K562 (cell line): Measurements from ENCODE around the gene USP7. TPM values are rescaled to one million over a fixed set of nuclear protein-coding genes. Genes with fewer than 3 reads are reported as not detected.
"Not testable (repeated sequence)": the region's sequence is repeated elsewhere in the genome, so short reads cannot be mapped to it uniquely, and the experiment has no call there.

Source experiments
- ATAC-seq: fragments of 200-7000 bp; cut with Tn5 transposase; 3 replicates; pipeline ENCODE4 v1.9.1; 2020; ENCODE audit warnings: moderate library complexity
- BruUV-seq: library from RNA; stranded (reverse); fragments of 400-500 nt; replicated peaks from 2 replicates; lab custom pipeline; 2021; lab: Mats Ljungman, UMichigan
- CTCF ChIA-PET: fragments of 300-600 bp; formaldehyde crosslinking; extraction: SDS; loops from one replicate; lab custom pipeline; 2021; ENCODE audit warnings: low intra/inter-chr PET ratio; lab: Yijun Ruan, JAX
- POLR2A ChIA-PET: fragments of 300-600, 350-650 bp; sonication (Branson Sonifier 250); formaldehyde crosslinking; extraction: SDS; loops from one replicate; lab custom pipeline; 2021; ENCODE audit warnings: antibody characterized with exemption, inconsistent platforms; lab: Yijun Ruan, JAX
- DNase-seq, 4 experiments: peaks; one replicate each; pipeline versions ENCODE4 v3.0.0 to v3.0.0-alpha.2; 2011 to 2018; ENCODE audit warnings: low spot score in 3 of 4, mixed read lengths in 3 of 4; ENCODE audit errors: extremely low read depth in 1 of 4
- FAIRE-seq: peaks from 2 replicates; lab custom pipeline; 2011; peaks lifted over from hg19 to GRCh38; lab: Jason Lieb, UNC
- H2AFZ ChIP-seq: 2 replicates; pipeline ENCODE4 v1.6.0; 2011; ENCODE audit warnings: low read depth, low read length, control low read depth, inconsistent platforms
- H3K27ac ChIP-seq: fragments of 200-600 bp; 3 replicates; pipeline ENCODE4 v1.8.0; 2011; ENCODE audit warnings: low read depth, mild to moderate bottlenecking, control low read depth, inconsistent platforms, low read length, moderate library complexity, mixed read lengths; ENCODE audit errors: extremely low read depth
- H3K27me3 ChIP-seq, 2 experiments: fragments of 300-600 bp in 1 of 2; 2 replicates in 1 of 2; 3 replicates in 1 of 2; pipeline versions ENCODE4 v1.6.0 to v1.8.0; 2011; ENCODE audit warnings: inconsistent platforms in 2 of 2, low read length in 2 of 2, mild to moderate bottlenecking in 1 of 2, mixed read lengths in 1 of 2, moderate library complexity in 1 of 2; ENCODE audit not compliant: control insufficient read depth in 2 of 2, insufficient read depth in 2 of 2
- H3K36me3 ChIP-seq: fragments of 300-600 bp; 3 replicates; pipeline ENCODE4 v1.8.0; 2011; ENCODE audit warnings: mild to moderate bottlenecking, low read length, inconsistent platforms; ENCODE audit not compliant: control insufficient read depth, insufficient read depth
- H3K4me1 ChIP-seq, 2 experiments: fragments of 200-600 bp in 1 of 2; replicated peaks in 1 of 2; 2 replicates in 1 of 2; 3 replicates in 1 of 2; pipeline versions ENCODE4 v1.5.1 to v1.8.0; 2011; ENCODE audit warnings: inconsistent platforms in 2 of 2, low read length in 2 of 2, mild to moderate bottlenecking in 1 of 2, mixed read lengths in 1 of 2, moderate library complexity in 1 of 2; ENCODE audit not compliant: control insufficient read depth in 2 of 2, insufficient read depth in 2 of 2
- H3K4me2 ChIP-seq: 2 replicates; pipeline ENCODE4 v1.6.1; 2011; ENCODE audit warnings: low read length, control low read depth, inconsistent platforms, mixed read lengths; ENCODE audit not compliant: insufficient read depth
- H3K4me3 ChIP-seq: fragments of 200-600 bp; sonication (generic), shearing (Covaris generic); 2 replicates; pipeline ENCODE4 v1.5.1; 2016; ENCODE audit warnings: control low read depth, inconsistent platforms
- H3K79me2 ChIP-seq: fragments of 200-600 bp; 3 replicates; pipeline ENCODE4 v1.8.0; 2011; ENCODE audit warnings: low read length, inconsistent platforms; ENCODE audit not compliant: control insufficient read depth, insufficient read depth
- H3K9ac ChIP-seq, 2 experiments: 2 replicates each; pipeline versions ENCODE4 v1.6.0 to v1.6.1; 2011; ENCODE audit warnings: low read depth in 2 of 2, low read length in 2 of 2, control low read depth in 1 of 2, inconsistent platforms in 1 of 2, mild to moderate bottlenecking in 1 of 2, mixed read lengths in 1 of 2; ENCODE audit not compliant: insufficient read depth in 1 of 2
- H3K9me1 ChIP-seq: one replicate; pipeline ENCODE4 v1.6.0; 2011; ENCODE audit warnings: inconsistent platforms, mild to moderate bottlenecking, low read length, moderate library complexity; ENCODE audit not compliant: control insufficient read depth, insufficient read depth
- H3K9me3 ChIP-seq: replicated peaks from 2 replicates; pipeline ENCODE4 v1.5.1; 2011; ENCODE audit warnings: low read depth, low read length, inconsistent platforms; ENCODE audit not compliant: control insufficient read depth, insufficient read depth
- H4K20me1 ChIP-seq: replicated peaks from 2 replicates; pipeline ENCODE4 v1.6.1; 2011; ENCODE audit warnings: low read length, inconsistent platforms, mixed read lengths; ENCODE audit not compliant: control insufficient read depth, insufficient read depth
- ARHGAP35 ChIP-seq: fragments of 450-650 bp; IDR thresholded peaks from 2 replicates; pipeline ENCODE4 v1.6.1; 2018; ENCODE audit not compliant: partially characterized antibody
- EP300 ChIP-seq: IDR thresholded peaks from 2 replicates; pipeline ENCODE4 v1.6.1; 2012; ENCODE audit warnings: low read length, improper control_type of control experiment
- RAD51 ChIP-seq: fragments of 450-650 bp; IDR thresholded peaks from 2 replicates; pipeline ENCODE4 v1.7.1; 2016; ENCODE audit warnings: low read depth, mild to moderate bottlenecking, borderline replicate concordance
- RUNX1 ChIP-seq: sonication (generic); IDR thresholded peaks from 2 replicates; pipeline ENCODE4 v1.6.1; 2016; ENCODE audit warnings: antibody characterized with exemption, low read depth
- SRSF1 ChIP-seq: fragments of 200-400 bp; formaldehyde crosslinking; IDR thresholded peaks from 2 replicates; pipeline ENCODE4 v1.6.1; 2017; ENCODE audit warnings: mild to moderate bottlenecking, low read depth, low read length, moderate library complexity
- TFE3 ChIP-seq: fragments of 450-650 bp; formaldehyde crosslinking; IDR thresholded peaks from 2 replicates; pipeline ENCODE4 v1.4.0; 2020; ENCODE audit warnings: mild to moderate bottlenecking, mixed read lengths
- USF2 ChIP-seq: sonication (generic); formaldehyde crosslinking; IDR thresholded peaks from 2 replicates; pipeline ENCODE4 v1.5.0; 2020; ENCODE audit warnings: missing genetic modification reagents
- ZNF121 ChIP-seq: sonication (generic); formaldehyde crosslinking; conservative IDR thresholded peaks from 2 replicates; pipeline ENCODE4 v1.8.0; 2022; ENCODE audit warnings: missing genetic modification reagents
- WGBS: fragments of 100-300 bp; shearing (Covaris generic); methylation state at CpG from one replicate; pipeline ENCODE4 v1.1.6; 2016; ENCODE audit warnings: low coverage, mixed read lengths; ENCODE audit not compliant: insufficient coverage; ENCODE audit errors: missing lambda C conversion rate; 5-methylcytosine and 5-hydroxymethylcytosine counted together
- in situ Hi-C: fragments of 300-500 bp; cut with MboI; formaldehyde crosslinking; loops from 4 replicates; pipeline ENCODE4 v1.15.0; 2018; ENCODE audit warnings: inconsistent platforms, mixed read lengths
- intact Hi-C: fragments of 100-400 bp; cut with micrococcal nuclease; formaldehyde crosslinking; loops from 2 replicates; pipeline ENCODE4 v1.14.2; 2022
- polyA plus RNA-seq, 8 experiments: library from polyadenylated mRNA; depleted of rRNA in 4 of 8; stranded (reverse) in 5 of 8; unstranded in 3 of 8; fragments of >200 nt; fragmentation: Nextera tagmentation in 2 of 8; fragmentation: Illumina TruSeq in 1 of 8; extraction: Ambion mirVana in 2 of 8; extraction: Trizol in 1 of 8; gene quantifications; 2 replicates each; pipeline versions ENCODE4 v1.2.1 to v1.2.3, GENCODE V29; 2011 to 2014; ENCODE audit warnings: inconsistent platforms in 1 of 8, missing spikeins in 1 of 8
- total RNA-seq, 7 experiments: library from RNA; depleted of rRNA in 6 of 7; stranded (reverse); fragments of >200 nt in 6 of 7; fragmentation: Illumina TruSeq in 2 of 7; extraction: Trizol in 2 of 7; gene quantifications; 2 replicates each; pipeline versions ENCODE4 v1.2.1 to v1.2.3, GENCODE V29; 2011 to 2021; ENCODE audit warnings: low replicate concordance in 1 of 7

Gene USP7
- total and polyA plus RNA-seq, 9 of the 15 experiments (the other 6 are each of a cell fraction or from before 2014, with no cell fraction given) = 17.1 to 145 (median 57.9) TPM

DNA sequence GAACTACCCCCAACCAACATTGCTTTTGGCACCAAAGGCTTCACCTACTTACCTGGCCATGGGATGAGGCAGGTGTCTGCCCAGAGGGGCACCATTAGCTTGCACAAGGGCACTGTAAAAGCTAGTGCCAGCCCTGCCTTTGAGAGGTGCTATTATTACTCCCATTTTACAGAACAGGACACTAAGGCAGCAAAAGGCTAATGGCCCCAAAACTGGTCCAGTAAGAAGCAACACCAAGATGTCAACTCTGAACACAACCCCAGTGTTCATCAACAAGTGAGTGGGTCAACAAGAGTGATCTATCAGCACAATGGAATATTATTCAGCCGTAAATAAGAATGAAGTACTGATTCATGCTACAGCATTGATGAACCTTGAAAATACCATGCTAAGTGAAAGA lies 7.7 kb upstream of the USP7 start (continued):
- TF ChIP-seq RUNX1 (no peak), SRSF1 (no peak), ARHGAP35 (no peak), EP300 (no peak)

- CTCF ChIA-PET, H3K79me2 ChIP-seq, H3K9me1 ChIP-seq, H3K9me3 ChIP-seq, FAIRE-seq, in situ Hi-C loops, H3K4me2 ChIP-seq, DNase-seq, BruUV-seq, intact Hi-C loops, H3K27ac ChIP-seq, H3K36me3 ChIP-seq, H2AFZ ChIP-seq, H3K9ac ChIP-seq, H3K4me3 ChIP-seq, H4K20me1 ChIP-seq, ATAC-seq: not testable (repeated sequence)
- POLR2A ChIA-PET = interaction anchor here (1.3 kb wide), 1 partner anchor 25 kb away, joined by 3 read pairs; no protein-coding TSS in a partner anchor
- Histone ChIP-seq H3K4me1 (peaks cover 12 to 15% of the 10 kb centered on the region in 2 experiments; a peak in 4 of 5 replicates), H3K27me3 (peaks cover 14 to 15% of the 10 kb centered on the region in 2 experiments; a peak in 4 of 5 replicates)
- 50% methylated on average over 10 of the region's 10 CpGs for WGBS
- TF ChIP-seq TFE3 (CRISPR knock-in tag) = peak; percentile 85
- TF ChIP-seq RAD51 = peak; percentile 36; the same call in 1 of the 2 replicates
- peak; percentile 1; the same call in 1 of the 2 replicates for TF ChIP-seq USF2
- peak; percentile 49 for TF ChIP-seq ZNF121
These were observed 5.6 kb upstream of the USP7 start for GRCh38 chr16:8969202-8969897.

- H3K27me3 ChIP-seq, intact Hi-C loops, FAIRE-seq, H3K79me2 ChIP-seq, H3K9me1 ChIP-seq, H3K4me3 ChIP-seq, in situ Hi-C loops, H3K36me3 ChIP-seq, DNase-seq, H3K27ac ChIP-seq, H2AFZ ChIP-seq, BruUV-seq, H3K9ac ChIP-seq, H4K20me1 ChIP-seq, ATAC-seq, H3K4me2 ChIP-seq, H3K9me3 ChIP-seq: not testable (repeated sequence)
- WGBS = 62% methylated on average over 9 of the region's 9 CpGs
- POLR2A ChIA-PET = interaction anchor here (0.6 to 1.1 kb wide), 4 partner anchors 12 to 591 kb away, joined by 3 to 6 read pairs (median 4); no protein-coding TSS in a partner anchor
- peaks cover 15 to 17% of the 10 kb centered on the region in 2 experiments for H3K4me1 ChIP-seq
- CTCF ChIA-PET = interaction anchor here (0.7 kb wide), 1 partner anchor 60 kb away, joined by 3 read pairs; no protein-coding TSS in a partner anchor
These were observed 4.3 kb upstream of the USP7 start for GRCh38 chr16:8968054-8968453.
